Stromal cell of bone marrow (primary cell): ENCODE measurements around the gene BSCL2.
"Not testable (repeated sequence)": the region's sequence is repeated elsewhere in the genome, so short reads cannot be mapped to it uniquely, and the experiment has no call there.

ENCODE experiments used
- DNase-seq: peaks from one replicate; pipeline ENCODE4 v3.0.0-alpha.2; 2012; ENCODE audit warnings: low read depth

BSCL2 gene

GRCh38 chr11:62654297-62654696 lies 52.9 kb downstream of the BSCL2 start:
- no peak for DNase-seq

GRCh38 chr11:62652161-62653006 lies 54.8 kb downstream of the BSCL2 start:
- DNase-seq: no peak

- DNase-seq: not testable (repeated sequence)
Observed at GRCh38 chr11:62650283-62650682, 56.9 kb downstream of the BSCL2 start.

- DNase-seq: no peak
Observed at GRCh38 chr11:62649486-62649885, 57.7 kb downstream of the BSCL2 start.

- no peak for DNase-seq
Observed at GRCh38 chr11:62648967-62649364, 58.3 kb downstream of the BSCL2 start.

- DNase-seq: no peak
Observed at GRCh38 chr11:62648185-62648966, 58.8 kb downstream of the BSCL2 start.

- no peak for DNase-seq
Observed at GRCh38 chr11:62647609-62648005, 59.6 kb downstream of the BSCL2 start.

GRCh38 chr11:62646825-62647608 lies 60.2 kb downstream of the BSCL2 start:
- no peak for DNase-seq

GRCh38 chr11:62645946-62646824 lies 61.0 kb downstream of the BSCL2 start, which contains the start of gene GANAB:
GANAB (minus strand) TSS chr11:62646613; CDS start chr11:62646599, 14 bp downstream.
- peak; percentile 98 for DNase-seq

GRCh38 chr11:62645671-62645945 lies 61.6 kb downstream of the BSCL2 start:
- no peak for DNase-seq

GRCh38 chr11:62644220-62644619 lies 63.0 kb downstream of the BSCL2 start:
- DNase-seq: no peak
